Hematopoietic multipotent progenitor cell treated with erythropoietin and hydrocortisone succinate and interleukin-3 and kit ligand, for 8 days (in vitro differentiated cells): ENCODE data around the gene APOBEC4.
A peak's percentile ranks its signal among the peaks of the same experiment; 100 is the strongest.
"Not testable (repeated sequence)": the region's sequence is repeated elsewhere in the genome, so short reads cannot be mapped to it uniquely, and the experiment has no call there.

ENCODE experiments used
- DNase-seq: peaks from one replicate; pipeline ENCODE4 v3.0.0-alpha.2; 2015

APOBEC4 gene

DNA sequence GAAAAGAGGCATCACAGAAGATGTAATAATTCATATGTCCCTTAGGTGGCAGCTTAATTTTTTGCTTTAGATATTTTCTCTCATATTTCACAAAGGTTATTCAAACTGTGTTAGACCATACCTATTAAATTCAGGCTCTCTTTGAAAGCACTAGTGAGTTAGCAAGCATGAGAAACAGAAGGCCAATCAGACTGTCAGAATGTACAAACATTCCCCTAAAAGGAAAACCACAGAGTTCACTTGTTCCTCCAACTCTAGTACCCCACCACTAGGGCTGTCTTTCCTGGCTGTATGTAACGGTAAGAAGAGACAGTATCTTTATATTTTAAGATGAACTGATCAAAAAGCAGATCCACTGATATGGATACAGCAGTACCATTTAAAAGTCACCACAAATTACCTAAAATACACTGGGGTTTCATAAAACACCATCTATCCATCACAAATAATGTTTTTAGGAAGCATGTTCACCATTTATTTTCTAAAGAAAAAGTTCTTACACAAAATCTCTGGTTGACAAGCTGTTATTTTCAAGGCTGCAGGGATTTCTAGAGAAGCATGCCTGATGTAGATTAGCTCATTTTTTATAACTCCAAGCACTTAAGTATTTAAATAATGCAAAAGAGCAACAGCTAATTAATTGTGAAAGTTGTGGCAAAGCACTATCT lies 19.3 kb downstream of the APOBEC4 start:
- DNase-seq = peak; percentile 77

DNA sequence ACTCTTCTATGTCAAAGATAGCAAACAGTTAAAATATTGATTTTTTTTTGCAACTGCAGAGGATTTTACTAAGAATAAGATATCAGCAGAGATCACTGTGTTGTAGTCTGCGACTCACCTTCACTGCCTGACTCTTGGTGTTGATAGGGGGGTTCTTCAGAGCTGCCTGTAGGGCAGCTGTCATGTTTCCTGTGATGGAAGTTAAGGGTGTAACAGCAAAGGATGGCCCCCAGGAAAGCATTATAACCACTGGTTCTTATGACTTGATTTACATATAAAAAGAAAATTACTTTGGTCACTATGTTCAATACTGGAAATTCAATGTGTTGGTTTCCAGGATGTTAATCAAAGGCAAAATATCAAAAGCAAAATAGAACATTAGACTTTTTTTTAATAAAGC lies 20.2 kb downstream of the APOBEC4 start:
- DNase-seq = peak; percentile 11

DNA sequence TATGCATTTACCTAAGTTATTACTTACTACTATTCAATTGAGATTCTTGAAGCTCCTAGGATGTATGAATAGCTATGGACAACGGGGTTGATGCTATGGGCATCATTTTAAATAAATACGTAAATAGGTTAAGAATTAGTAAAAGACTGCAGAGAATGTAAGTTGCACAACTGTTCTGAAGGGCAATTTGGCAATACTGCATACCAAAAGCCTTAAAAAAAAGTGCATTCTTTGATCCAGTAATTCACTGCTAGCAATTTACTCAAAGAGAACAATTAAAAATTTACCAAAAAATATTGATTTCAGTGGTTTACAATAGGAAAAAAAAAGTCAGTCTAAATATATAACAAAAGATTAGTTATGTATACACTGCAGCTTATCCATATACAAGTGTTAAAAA lies 21.0 kb downstream of the APOBEC4 start:
- DNase-seq = no peak

DNA sequence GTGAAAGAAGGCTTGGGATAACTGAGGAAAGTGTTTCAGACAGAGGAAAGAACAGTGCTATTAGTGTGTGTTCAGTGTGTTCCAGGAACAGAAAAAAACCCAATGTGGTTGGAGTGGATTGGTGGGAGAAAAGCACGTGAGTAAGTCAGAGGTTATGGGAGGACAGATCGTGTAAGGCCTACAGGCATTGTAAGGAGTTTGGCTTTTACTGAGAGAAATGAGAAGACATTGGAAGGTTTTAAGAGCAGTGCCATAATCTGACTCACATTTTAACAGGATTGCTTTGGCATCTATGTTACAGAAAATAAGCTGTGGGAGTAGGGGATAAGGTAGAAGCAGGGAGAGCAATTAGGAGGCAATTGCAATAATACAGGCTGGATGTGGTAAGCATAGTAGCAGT lies 22.4 kb downstream of the APOBEC4 start:
- DNase-seq = no peak

DNA sequence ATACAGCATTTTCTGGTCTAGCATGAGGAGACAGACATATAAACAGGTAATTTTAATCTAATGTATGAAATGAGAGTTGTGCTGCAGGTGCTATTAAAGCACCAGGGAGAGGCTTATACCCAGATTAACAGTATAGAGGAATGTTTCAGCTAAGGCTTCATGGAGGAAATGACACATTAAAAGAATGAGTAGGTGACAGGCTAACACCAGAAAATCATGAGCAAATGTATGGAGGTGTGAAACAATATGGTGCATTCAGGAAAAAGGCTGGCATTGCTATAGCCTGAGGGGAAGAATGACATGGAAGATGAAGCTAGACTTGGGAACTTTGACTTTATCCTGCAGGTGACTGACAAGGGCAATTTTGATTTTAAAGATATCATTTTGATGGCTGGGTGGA lies 24.6 kb downstream of the APOBEC4 start:
- DNase-seq = no peak

DNA sequence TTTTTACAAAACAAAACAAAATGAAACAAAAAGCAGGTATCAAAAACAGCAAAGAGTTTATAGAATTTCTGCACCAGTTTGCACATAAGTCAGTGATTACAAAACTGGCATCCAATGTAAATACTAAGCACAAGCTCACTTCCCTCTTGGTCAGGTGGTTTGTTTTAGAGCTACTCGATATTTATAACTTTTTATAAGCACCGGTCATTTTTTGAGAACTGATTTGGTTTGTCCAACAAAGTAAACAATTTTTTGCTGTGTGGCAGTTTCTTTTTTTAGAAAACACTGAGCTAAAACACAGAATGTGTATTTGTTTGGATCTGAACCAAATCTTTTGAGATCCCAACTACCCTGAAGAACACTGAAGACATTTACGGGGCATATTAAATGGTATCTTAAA lies 26.9 kb downstream of the APOBEC4 start:
- DNase-seq = not testable (repeated sequence)

DNA sequence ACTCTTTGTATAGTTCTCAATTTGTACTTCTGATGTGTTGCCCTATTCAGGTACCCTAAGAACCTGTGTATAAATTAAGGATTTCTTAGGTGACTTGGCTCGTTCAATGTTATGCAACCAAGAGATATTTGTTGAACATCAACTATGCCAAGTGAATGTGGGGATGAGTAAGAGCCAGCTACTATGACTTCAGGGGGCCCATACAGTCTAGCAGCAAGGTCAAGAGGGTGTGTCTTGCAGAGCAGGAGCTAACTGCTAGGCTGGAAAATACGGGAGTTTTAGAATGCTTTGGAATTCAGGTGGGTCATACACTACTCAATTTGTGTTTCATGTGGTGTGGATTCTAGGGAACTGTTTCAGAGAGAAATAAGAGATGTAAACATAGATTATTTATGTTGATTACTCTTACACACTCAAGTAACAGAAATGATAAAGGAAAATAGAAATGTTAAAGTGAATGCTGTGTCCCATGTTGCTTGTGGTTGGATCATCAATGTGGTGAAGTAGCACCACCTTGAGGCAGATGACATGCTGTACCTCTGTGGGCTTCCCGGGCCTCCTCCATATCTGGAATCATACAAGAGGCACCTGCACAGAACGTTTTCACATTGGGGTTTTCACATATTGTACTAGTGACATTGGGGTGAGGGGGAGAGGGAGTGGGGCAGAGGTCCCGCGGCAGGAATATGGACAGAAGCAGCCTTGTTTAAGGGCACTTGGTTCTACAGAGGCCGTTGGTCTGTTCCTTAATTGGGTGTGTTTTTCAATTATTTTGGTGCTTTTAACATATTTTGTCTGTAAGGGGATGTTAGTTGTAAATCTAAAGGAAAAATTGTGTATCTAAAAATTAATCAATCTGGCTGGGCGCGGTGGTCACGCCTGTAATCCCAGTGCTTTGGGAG lies 30.0 kb downstream of the APOBEC4 start:
- DNase-seq = peak; percentile 79

DNA sequence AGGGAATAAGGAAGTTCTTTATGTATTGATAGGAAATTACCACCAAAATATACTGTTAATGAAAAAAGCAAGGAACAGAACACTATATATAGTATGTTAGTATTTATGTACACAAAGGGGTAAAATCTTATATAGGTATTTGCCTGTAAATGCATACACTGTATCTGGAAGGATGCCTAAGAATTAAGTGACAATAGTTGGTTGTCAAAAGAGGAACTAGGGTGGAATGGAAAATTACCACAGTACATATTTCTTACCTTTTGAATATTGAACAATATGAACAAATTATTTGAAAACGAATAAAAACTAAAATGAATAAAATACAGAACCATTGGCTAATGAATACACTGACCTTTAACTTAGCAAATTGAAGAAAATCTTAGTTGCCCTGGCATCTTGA lies 31.1 kb downstream of the APOBEC4 start:
- no peak for DNase-seq

DNA sequence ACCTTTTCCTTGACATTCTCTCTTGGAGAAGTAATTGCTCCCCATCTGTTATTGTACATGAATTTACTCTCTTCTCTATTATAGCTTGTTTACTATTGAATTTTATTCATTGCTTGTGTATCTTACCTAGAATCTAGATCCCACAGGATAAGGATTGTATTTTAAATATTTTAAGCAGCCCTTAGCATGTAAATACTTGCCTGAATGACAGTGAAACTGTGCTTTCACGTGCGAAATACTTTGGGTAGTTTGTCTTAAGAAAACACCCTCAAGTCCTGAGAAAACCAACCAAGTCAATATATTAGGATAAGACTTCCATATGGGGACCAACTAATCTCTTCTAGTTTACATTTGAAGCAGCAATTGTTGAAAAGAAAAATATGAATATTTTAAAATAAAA lies 32.8 kb downstream of the APOBEC4 start:
- no peak for DNase-seq

DNA sequence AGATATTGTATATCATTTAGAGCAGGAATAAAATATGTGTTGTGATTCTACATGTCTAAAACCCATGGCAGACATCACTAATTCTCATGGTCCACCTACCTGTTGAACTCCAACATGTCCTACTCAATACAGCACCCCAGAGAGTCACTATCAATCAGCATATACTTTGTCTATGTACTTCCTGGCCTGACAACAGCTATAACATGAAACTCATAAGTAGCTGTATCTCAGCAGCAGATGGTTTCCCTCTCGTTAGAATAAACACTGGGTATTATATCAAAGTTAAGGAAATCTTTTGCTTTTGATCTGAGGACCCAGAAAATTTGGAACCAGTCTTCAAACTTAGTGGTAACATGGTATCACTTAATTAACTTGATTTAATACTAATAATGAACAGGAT lies 33.3 kb downstream of the APOBEC4 start:
- DNase-seq = no peak

DNA sequence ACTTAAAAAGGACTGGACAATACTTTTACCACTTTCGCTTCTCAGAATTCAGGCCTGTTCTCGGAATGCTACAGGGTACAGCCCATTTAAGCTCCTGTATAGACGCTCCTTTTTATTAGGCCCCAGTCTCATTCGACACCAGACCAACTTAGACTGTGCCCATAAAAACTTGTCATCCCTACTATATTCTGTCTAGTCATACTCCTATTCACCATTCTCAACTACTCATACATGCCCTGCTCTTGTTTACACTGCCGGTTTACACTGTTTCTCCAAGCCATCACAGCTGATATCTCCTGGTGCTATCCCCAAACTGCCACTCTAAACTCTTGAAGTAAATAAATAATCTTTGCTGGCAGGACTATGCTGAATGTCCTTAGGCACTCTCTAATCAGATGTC lies 34.9 kb downstream of the APOBEC4 start:
- DNase-seq = not testable (repeated sequence)

DNA sequence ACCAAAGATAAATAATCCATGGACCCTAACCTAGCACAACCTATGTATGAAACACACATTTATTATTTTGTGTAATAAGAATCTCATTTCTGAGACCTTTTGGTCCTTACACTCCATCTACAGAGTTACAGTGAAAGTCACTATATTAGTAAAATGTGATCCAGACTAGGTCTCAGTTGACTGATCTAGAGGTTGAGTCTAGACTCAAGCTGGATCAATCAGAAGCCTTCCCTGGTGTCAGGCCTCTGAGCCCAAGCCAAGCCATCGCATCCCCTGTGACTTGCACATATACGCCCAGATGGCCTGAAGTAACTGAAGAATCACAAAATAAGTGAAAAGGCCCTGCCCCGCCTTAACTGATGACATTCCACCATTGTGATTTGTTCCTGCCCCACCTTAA lies 40.1 kb downstream of the APOBEC4 start:
- not testable (repeated sequence) for DNase-seq

DNA sequence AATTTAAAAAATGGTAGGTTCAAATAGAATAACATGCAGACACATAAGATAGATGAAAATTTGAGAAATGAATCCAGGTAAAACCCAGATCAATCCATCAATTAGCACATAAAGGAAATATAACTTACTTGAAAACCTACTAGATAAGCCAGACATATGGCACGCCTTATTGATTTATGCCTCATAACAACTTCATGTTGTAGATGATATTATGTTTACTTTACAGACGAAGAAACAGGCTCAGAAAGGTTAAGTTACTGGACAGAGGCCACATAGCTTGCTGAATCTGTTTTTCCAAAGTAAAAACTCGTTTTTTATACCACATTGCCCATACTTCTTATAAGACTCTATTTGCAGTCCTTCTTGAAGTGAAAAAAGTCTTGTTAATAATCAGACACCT lies 40.7 kb downstream of the APOBEC4 start:
- DNase-seq = no peak

DNA sequence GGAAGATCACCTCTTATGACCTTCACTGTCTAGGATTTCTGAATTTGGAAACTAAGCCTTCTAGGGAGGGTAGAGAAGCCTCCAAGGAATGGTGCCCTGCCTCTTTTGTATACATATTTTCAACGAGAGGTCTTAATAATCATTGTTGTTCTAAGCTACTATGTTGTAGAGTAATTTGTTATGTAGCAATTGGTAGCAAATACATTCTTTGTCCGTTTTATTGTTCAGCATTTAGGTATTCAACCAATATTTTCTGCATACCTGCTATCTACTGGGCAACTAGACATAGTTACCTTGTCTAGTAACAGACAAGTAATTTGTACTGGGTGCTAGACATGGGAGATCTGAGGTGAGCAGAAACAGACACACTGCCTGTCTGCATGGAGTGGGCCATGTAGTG lies 42.1 kb downstream of the APOBEC4 start:
- DNase-seq = no peak

DNA sequence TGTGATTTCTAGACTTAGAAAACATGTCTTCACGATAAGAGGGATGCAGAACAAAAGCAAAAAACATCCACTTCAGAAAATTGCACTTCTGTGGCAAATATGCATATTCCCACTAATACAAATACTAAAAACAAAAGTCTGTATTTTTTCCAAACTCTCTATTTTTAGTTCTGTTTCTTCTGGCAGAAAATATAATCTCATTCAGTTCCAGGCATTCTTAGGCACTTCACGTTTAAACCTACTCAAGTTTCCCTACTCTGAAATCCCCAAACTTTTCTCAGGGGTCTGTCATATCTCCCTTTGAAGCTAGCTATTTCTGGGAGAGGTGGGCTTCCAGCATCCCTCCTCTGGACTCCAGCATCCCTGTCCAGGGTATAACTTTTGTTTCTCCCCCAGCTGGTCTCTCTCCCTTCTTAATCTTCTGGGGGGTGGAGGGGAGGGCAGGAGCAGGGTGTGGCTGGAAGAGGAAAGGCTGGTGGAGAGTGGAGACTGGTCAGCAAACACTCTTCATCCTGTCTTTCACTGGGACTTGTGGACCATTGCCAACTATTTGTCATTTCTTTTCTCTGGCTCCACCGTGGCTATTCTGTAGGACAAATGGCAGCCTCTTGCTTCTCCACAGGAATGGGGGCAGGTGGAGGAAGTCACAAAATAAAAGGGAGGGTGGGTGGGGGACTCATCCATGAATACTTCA lies 43.2 kb downstream of the APOBEC4 start:
- no peak for DNase-seq

DNA sequence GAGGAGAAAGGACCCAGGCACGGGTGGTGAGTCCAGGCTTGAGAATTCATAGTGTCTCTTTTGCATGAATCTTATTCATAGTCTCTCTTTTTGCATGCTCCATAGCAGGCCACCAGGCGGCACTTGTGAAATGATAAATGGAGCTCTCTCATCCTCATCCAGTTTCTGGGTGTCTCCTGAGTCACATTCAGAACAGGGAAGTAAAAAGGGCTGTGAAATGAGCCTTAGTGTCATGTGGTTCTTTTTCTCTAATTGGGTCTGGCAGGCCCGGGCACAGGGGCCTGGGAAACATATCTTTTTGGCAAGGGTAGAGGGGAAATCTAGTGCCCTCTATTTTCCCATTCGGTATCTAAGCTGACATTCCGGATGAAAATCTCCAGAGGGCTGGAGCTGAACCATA lies 43.8 kb downstream of the APOBEC4 start:
- peak; percentile 49 for DNase-seq

DNA sequence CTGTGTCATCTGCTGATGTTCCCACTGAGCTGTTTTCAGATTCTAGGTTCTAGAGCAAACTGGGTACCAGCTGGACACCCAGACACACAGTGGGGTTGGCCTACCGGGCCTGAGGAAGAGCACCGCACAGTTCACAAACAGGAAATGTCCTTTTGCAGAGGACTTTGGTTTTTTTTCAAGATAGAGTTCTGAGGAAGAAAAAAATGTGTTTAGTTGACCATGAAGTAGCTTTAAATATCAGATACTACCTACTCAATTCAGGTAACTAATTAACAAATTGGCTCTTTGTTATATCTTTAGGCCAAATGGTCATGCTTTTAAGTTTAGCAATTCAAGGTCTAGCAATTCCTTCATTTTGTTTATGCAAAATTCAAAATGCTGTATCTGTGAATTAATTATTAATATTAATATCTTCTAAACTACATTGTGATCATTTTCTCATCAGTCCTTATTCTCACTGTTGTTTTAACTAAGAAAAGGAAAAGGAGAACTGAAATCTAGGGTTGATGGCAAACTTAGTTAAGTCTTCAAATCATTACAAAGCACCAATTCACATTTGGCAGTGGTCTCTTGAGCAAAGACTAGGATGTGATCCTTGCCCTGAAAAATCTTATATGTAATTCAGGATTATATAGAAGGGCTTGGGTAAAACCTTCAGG lies 45.7 kb downstream of the APOBEC4 start:
- DNase-seq = no peak

DNA sequence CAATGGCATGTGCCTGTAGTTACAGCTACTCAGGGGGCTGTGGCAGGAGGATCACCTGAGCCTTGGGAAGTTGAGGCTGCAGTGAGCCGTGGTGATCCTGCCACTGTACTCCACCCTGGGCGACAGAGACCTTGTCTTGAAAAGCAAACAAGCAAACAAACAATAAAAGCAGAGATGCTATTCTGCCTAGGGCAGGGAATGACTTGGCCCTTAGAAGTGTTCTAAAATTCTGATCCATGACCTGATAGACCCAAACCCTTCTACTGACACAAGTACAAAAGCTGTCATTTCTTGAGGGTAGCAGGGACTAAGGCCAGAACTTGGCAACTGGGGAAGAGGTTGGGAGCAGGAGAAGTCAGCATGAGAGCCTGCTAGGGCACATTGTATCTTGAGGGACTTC lies 47.2 kb downstream of the APOBEC4 start:
- no peak for DNase-seq

DNA sequence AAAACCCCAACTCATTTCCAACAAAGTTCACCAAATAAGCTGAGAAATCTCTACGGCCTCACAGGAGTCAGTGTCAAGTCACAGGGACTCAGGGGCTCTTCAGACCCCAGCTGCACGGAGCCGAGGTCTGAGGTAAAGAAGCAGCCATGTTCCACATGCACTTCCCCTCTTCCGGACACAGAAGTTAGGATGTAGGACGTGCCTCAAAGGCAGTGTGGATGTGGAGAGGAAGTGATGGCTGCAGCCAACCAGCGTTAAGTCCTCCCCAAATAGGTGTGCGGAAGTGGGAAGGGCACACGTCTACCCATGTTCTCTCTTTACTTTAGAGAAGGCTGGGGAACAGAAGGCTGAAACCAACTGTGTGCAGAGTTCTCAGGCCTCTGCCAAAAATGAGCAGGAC lies 48.3 kb downstream of the APOBEC4 start:
- no peak for DNase-seq

DNA sequence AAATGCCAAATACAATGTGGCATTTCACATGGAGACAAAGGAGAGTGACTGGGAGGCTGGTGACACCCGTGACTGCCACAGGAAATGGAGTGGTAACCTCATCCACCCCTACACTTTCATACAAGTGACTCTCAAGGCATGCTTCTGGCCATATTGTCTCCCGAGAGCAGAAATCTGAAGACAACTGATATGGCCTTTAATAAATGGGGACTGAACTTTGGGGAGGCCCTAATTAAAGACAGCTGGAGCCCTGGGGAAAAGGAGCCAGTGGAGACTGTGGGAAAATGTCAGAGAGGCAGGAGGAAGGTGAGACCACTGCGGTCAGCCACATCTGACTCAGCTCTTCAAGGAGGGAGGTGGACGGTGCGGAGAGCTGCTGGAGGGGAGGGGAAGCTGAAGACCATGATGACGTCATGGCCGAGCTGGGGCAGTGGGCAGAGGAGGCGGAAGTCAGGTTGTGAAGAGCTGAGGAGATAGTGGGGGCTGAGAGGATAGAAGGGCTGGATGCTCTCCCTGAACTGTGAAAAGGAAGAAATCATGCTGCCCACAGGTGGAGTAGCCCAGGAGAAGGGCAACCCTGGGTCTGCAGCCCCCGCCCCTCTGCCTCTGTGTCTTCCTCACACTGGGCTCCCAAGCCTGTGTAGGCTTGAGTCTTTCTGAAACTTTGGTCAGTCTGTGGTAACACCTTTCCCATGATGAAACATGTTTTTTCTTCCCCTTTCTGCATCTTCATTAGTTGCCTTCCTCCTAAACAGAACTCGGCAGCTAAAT lies 48.9 kb downstream of the APOBEC4 start:
- DNase-seq = no peak

DNA sequence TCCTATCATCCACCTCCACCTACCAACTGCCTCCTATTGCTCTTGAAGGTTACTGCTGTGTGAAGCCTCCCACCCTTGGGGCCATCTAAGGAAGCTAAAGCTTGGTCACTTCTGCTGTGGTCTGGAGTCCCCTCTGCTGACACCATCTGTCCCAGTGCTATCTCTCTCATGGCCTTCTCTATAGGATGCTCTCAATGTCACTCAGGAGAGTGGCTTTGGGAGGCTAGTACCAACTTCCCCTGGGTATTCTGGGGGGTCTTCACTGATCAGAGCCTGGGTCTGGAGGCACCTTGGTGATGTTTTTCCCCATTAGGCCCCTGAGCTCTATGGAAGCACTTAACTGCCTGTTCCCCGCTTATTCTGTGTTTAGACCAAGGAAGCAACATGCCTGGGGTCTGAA lies 50.6 kb downstream of the APOBEC4 start:
- DNase-seq = no peak

DNA sequence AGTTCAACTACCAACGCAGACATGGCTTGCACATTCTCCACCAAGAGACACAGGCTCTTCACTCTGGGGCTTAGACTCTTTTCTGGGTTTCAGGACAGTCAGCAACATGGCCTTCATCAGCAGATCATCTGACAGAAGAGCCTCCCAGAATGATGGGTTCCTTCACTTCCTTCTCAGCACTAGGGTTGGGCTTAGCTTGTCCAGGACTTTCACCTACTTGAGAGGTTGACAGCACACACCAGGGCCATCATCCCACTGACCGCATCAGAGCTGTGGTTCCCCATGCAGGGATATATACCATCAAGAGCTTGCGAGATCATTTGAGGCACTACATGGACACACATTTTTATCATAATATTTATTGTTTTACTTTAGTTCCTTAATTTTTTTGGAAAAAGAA lies 52.5 kb downstream of the APOBEC4 start:
- no peak for DNase-seq

DNA sequence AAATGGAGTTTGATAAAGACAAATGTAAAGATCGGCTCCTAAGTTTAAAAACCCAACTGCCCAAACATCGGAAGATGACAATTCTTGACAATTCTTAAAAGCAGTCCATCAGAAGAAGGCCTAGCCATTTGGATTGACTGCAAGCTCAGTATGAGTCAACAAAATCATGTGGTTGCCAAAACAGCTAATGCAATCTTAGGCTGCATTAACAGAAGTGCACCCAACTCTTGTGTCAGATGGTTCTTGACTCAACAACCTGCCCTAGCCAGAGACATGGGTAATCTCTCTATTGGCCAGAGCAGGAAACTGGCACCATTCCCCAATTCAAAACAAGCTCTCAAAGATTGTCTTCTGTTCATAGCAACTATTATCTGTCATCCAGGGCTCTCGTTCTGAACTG lies 53.0 kb downstream of the APOBEC4 start:
- DNase-seq = peak; percentile 22
